GM21737 (cell line): ENCODE data around the gene HOXB8.

Experiments
- ATAC-seq: cut with Tn5 transposase; IDR thresholded peaks from one replicate; pipeline ENCODE4 v1.9.1; 2021; ENCODE audit warnings: mild to moderate bottlenecking, moderate library complexity; ENCODE audit not compliant: unreplicated experiment

Gene HOXB8

GRCh38 chr17:48569674-48570324 is 45.3 kb downstream of the HOXB8 start:
- ATAC-seq, result no peak

- ATAC-seq, result no peak
Observed at GRCh38 chr17:48569240-48569582, 45.9 kb downstream of the HOXB8 start.

GRCh38 chr17:48568499-48569239 is 46.4 kb downstream of the HOXB8 start:
- ATAC-seq, result no peak

- no peak for ATAC-seq
Observed at GRCh38 chr17:48567646-48568354, 47.3 kb downstream of the HOXB8 start.

GRCh38 chr17:48567209-48567608 is 47.9 kb downstream of the HOXB8 start:
- no peak for ATAC-seq

- ATAC-seq, result no peak
Observed at GRCh38 chr17:48566717-48567116, 48.4 kb downstream of the HOXB8 start.

GRCh38 chr17:48565925-48566710 is 49.0 kb downstream of the HOXB8 start:
- ATAC-seq, result no peak

- no peak for ATAC-seq
Observed at GRCh38 chr17:48565022-48565554, 50.0 kb downstream of the HOXB8 start.

- ATAC-seq, result no peak
Observed at GRCh38 chr17:48564188-48565021, 50.7 kb downstream of the HOXB8 start.

- ATAC-seq, result no peak
Observed at GRCh38 chr17:48563867-48564187, 51.3 kb downstream of the HOXB8 start.

GRCh38 chr17:48563385-48563838 is 51.7 kb downstream of the HOXB8 start:
- no peak for ATAC-seq

GRCh38 chr17:48562934-48563333 is 52.2 kb downstream of the HOXB8 start:
- no peak for ATAC-seq
